HG03108 (cell line): ENCODE data around the gene GBP2.

Experiments
- ATAC-seq: cut with Tn5 transposase; IDR thresholded peaks from one replicate; pipeline ENCODE4 v1.9.1; 2021; ENCODE audit warnings: moderate library complexity; ENCODE audit not compliant: unreplicated experiment

The GBP2 gene

DNA sequence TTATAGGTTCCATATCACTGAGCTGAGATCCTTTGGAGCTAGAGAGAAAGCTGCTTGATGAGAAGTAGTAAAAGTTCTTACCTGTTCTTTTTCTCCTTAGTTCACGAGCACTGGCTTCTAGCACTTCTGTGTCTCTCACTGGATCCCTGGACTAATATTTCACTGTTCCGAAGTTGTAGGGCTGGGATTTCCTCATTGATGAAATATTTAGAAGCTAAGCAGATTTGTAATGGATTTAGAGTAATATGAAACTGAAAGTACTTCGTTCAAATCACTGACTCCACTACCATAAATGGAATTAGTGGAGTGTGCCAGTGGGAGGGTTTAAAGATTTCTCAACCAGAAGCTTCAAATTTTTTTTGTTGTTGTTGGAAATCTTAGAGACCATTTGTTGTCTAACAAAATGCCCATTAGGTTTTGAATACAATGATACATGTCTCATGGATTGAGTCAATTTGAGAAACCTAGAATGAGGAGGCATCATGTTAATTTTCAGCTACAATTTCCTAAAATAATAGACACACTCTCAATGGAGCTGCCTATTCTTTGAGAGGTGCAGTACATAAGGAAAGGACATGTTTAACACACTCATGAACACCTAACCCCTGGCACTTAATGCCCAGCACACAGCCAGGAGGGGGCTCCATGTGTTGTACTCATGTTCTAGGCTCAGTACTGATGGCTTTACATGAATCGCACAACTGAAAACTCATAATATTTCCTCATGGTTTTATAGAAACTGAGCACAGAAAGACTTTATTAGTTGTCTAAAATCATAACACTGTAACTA is 60.6 kb downstream of the GBP2 start, which contains the start of gene GBP1:
TSS of gene GBP1 (minus strand) at position 130 of the 790 bp plus-strand sequence. CDS start 1,974 bp downstream, outside the sequence.
- no peak for ATAC-seq

DNA sequence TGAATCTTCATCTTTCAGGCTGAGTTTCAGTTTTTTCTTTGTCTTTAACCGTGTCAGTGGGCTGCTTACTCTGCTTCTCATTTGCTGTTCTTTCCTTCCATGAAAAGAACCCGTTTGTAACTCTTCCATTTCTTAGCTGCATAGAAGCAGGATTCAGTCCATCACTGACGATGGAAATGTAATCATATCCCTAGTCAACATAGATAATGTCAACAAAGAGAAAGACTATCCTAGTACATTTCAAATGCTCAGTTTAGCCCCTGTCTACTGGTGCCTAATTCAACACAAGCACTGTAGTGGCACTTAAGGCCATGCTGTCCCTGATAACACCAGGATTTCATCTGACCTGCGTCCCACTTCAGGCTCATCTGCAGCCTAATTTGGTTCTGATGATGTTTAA is 61.3 kb downstream of the GBP2 start:
- ATAC-seq = no peak

DNA sequence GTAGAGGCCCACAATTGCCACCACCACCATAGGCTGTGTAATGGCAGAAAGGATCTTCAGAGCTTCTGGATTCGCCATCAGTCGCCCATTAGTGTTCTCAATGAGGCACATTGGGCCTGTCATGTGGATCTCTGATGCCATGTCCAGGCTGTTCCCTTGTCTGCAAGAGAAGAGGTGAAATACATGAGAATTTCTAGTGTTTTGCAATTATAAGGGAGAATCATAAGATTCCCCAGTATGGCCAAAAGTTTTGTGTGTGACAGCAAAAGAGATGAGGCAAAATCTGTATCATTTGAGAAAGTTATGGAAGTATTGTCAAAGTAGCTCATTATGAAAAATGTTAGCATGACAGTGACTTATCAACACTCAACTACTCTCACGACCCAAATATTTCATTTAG is 62.8 kb downstream of the GBP2 start:
- ATAC-seq = no peak

DNA sequence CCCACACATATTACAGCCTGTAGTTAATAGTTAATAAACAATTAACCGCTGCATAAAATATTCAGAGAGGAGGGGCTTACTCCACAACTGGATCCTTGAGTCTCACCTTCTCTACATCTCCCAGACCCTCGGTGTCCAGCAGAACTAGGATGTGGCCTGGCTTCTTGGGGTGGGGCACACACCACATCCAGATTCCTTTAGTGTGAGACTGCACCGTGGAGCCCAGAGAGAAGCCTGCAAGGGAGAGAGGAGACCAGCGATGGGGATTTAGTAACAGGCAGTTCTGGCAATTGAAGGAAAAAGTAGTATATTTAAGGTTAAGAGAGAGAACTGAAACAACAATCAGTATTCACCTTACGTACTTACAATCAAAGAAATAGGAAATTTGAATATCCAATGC is 65.8 kb downstream of the GBP2 start:
- ATAC-seq = no peak
